Activated naive CD4-positive, alpha-beta T cell treated with anti-CD3 and anti-CD28 coated beads for 36 hours (primary cell): ENCODE data around the gene MAML3. TPM values are rescaled to one million over a fixed set of nuclear protein-coding genes. Genes with fewer than 3 reads are reported as not detected.

Source experiments
- CTCF ChIA-PET: fragments of 350-600 bp; sonication (Branson Sonifier 250); formaldehyde crosslinking; loops from one replicate; lab custom pipeline; 2021; ENCODE audit warnings: antibody characterized with exemption; lab: Charles Lee
- DNase-seq: peaks from one replicate; pipeline ENCODE4 v3.0.0-alpha.2; 2020
- H3K27ac Mint-ChIP-seq: one replicate; pipeline ENCODE4 v1.8.0; 2021; ENCODE audit warnings: mild to moderate bottlenecking, mixed read lengths
- H3K27me3 Mint-ChIP-seq: one replicate; pipeline ENCODE4 v1.8.0; 2021; ENCODE audit warnings: low read depth, mixed read lengths
- H3K36me3 Mint-ChIP-seq: one replicate; pipeline ENCODE4 v1.8.0; 2021; ENCODE audit warnings: low read depth, mixed read lengths
- H3K4me1 Mint-ChIP-seq: one replicate; pipeline ENCODE4 v1.8.0; 2021; ENCODE audit warnings: low read depth, mixed read lengths
- H3K4me3 Mint-ChIP-seq: one replicate; pipeline ENCODE4 v1.8.0; 2021; ENCODE audit warnings: mild to moderate bottlenecking, moderate library complexity, mixed read lengths
- H3K9me3 Mint-ChIP-seq: one replicate; pipeline ENCODE4 v1.8.0; 2021; ENCODE audit warnings: mixed read lengths
- intact Hi-C: fragments of 100-400 bp; cut with micrococcal nuclease; formaldehyde crosslinking; loops from one replicate; pipeline ENCODE4 v1.15.1; 2023
- total RNA-seq, 2 experiments: library from RNA; stranded (reverse); gene quantifications; one replicate each; pipeline ENCODE4 v1.2.3, GENCODE V29; 2021

MAML3 gene
- total RNA-seq, 2 experiments from 2014 or later, result 0.52 to 0.76 TPM

DNA sequence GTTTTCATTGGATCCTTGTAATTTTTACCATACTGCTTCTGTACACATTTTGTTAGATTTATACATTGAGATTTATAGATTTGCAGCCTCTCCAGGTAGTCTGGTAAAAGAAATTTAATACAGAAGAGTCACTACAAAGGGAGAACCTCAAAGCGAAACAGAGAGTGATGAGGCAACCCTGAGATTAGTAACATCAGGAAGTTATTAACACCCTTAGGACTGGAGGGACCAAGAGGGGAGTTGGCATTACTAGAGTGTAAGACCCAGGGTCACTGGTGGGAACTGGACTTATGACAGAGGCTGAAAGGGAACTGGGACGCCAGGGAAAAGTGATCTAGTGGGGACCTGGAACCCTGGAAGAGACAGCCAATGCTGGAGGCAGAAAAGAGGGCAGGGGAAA, 20.6 kb upstream of the MAML3 start:
- H3K27me3 Mint-ChIP-seq, result peaks cover 6% of the 10 kb centered on the region
- H3K9me3 Mint-ChIP-seq, result no peaks in the 10 kb centered on the region
- DNase-seq, result no peak
- intact Hi-C loops, result no loop called here
- H3K27ac Mint-ChIP-seq, result no peak overlapping the region
- peaks cover 5% of the 10 kb centered on the region for H3K4me1 Mint-ChIP-seq
- no peak overlapping the region for H3K4me3 Mint-ChIP-seq
- H3K36me3 Mint-ChIP-seq, result no peaks in the 10 kb centered on the region
- CTCF ChIA-PET, result no interaction called here

DNA sequence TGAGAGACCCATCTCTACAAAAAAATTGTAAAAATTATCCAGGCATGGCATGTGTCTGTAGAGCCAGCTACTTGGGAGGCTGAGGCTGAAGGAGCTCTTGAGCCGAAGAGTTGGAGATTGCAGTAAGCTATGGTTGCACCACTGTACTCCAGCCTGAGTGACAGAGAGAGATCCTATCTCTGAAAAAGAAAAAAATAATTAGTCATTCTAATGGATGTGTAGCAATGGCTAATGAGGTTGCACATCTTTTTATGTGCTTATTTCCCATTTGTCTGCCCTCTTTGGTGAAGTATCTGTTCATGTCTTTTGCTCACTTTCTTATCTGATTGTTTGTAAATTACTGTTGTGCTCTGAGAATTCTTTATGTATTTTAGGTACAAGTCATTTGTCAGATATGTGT, 19.0 kb upstream of the MAML3 start:
- Mint-ChIP-seq H3K4me1 (peaks cover 5% of the 10 kb centered on the region), H3K4me3 (no peak overlapping the region), H3K27me3 (peaks cover 6% of the 10 kb centered on the region), H3K27ac (no peak overlapping the region), H3K9me3 (no peaks in the 10 kb centered on the region), H3K36me3 (no peaks in the 10 kb centered on the region)
- CTCF ChIA-PET, result interaction anchor here (0.7 kb wide), 1 partner anchor 10 kb away, joined by 3 read pairs; no protein-coding TSS in a partner anchor
- intact Hi-C loops, result no loop called here
- DNase-seq, result no peak

- peaks cover 5% of the 10 kb centered on the region for H3K4me1 Mint-ChIP-seq
- no peak for DNase-seq
- peaks cover 4% of the 10 kb centered on the region for H3K27me3 Mint-ChIP-seq
- no peaks in the 10 kb centered on the region for H3K9me3 Mint-ChIP-seq
- CTCF ChIA-PET, result interaction anchor here (1.4 kb wide), 1 partner anchor 83 kb away, joined by 3 read pairs; no protein-coding TSS in a partner anchor
- H3K27ac Mint-ChIP-seq, result no peak overlapping the region
- no peaks in the 10 kb centered on the region for H3K36me3 Mint-ChIP-seq
- intact Hi-C loops, result no loop called here
- no peak overlapping the region for H3K4me3 Mint-ChIP-seq
Observed at GRCh38 chr4:140170299-140170698, 16.3 kb upstream of the MAML3 start.

DNA sequence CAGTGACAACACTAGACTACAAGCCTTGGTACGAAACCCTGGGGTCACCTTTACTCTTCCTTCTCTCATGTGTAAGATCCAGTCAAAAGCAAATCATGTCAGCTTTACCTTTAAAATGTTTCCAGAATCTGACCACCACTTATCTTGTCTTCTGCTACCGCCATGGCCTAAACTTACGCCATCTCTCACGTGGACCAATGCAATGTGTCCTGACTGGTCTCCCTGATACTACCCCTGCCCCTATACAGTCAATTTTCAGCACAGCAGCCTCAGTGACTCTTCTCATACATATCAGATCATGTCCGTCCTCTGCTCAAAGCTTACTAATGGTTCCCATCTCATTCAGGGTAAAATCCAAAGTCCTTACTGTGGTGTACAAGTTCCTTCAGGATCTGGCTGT, 15.0 kb upstream of the MAML3 start:
- CTCF ChIA-PET, result no interaction called here
- Mint-ChIP-seq H3K4me1 (no peaks in the 10 kb centered on the region), H3K27ac (no peak overlapping the region), H3K27me3 (peaks cover 3% of the 10 kb centered on the region), H3K36me3 (no peaks in the 10 kb centered on the region), H3K4me3 (no peak overlapping the region), H3K9me3 (no peaks in the 10 kb centered on the region)
- intact Hi-C loops, result no loop called here
- no peak for DNase-seq

DNA sequence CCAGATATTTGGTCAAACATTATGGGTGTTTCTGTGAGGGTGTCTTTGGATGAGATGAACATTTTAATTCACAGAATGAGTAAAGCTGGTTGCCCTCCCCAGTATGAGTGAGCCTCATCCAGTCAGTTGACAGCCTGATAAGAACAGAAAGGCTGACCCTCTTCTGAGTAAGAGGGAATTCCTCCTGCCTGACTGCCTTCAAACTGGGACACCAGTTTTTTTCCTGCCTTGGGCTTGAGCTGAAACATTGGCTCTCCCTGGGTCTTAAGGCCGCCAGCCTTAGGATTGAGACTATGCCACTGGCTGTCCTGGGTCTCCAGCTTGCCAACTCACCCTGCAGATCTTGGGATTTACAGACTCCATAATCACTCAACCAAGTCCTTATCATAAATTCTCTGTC, 14.5 kb upstream of the MAML3 start:
- H3K27ac Mint-ChIP-seq, result no peak overlapping the region
- H3K27me3 Mint-ChIP-seq, result peaks cover 3% of the 10 kb centered on the region
- intact Hi-C loops, result no loop called here
- CTCF ChIA-PET, result no interaction called here
- no peak overlapping the region for H3K4me3 Mint-ChIP-seq
- H3K9me3 Mint-ChIP-seq, result no peaks in the 10 kb centered on the region
- H3K4me1 Mint-ChIP-seq, result no peaks in the 10 kb centered on the region
- no peaks in the 10 kb centered on the region for H3K36me3 Mint-ChIP-seq
- DNase-seq, result no peak

GRCh38 chr4:140163029-140163810, 9.2 kb upstream of the MAML3 start:
- Mint-ChIP-seq H3K4me3 (no peak overlapping the region), H3K27ac (no peak overlapping the region), H3K27me3 (no peaks in the 10 kb centered on the region), H3K9me3 (peaks cover 2% of the 10 kb centered on the region), H3K4me1 (peaks cover 8% of the 10 kb centered on the region), H3K36me3 (no peaks in the 10 kb centered on the region)
- DNase-seq, result no peak
- CTCF ChIA-PET, result interaction anchor here (0.9 to 1.4 kb wide), 2 partner anchors 68 to 91 kb away, joined by 3 read pairs; no protein-coding TSS in a partner anchor
- intact Hi-C loops, result no loop called here

GRCh38 chr4:140162596-140162995, 8.6 kb upstream of the MAML3 start:
- CTCF ChIA-PET, result interaction anchor here (0.9 to 1.4 kb wide), 2 partner anchors 67 to 92 kb away, joined by 3 read pairs; no protein-coding TSS in a partner anchor
- peaks cover 2% of the 10 kb centered on the region for H3K9me3 Mint-ChIP-seq
- no peak overlapping the region for H3K4me3 Mint-ChIP-seq
- intact Hi-C loops, result no loop called here
- H3K36me3 Mint-ChIP-seq, result no peaks in the 10 kb centered on the region
- no peak for DNase-seq
- no peaks in the 10 kb centered on the region for H3K27me3 Mint-ChIP-seq
- peaks cover 13% of the 10 kb centered on the region for H3K4me1 Mint-ChIP-seq
- H3K27ac Mint-ChIP-seq, result no peak overlapping the region

- DNase-seq, result no peak
- Mint-ChIP-seq H3K27me3 (peaks cover 6% of the 10 kb centered on the region), H3K27ac (no peak overlapping the region), H3K4me1 (peaks cover 37% of the 10 kb centered on the region), H3K4me3 (no peak overlapping the region), H3K9me3 (peaks cover 2% of the 10 kb centered on the region), H3K36me3 (no peaks in the 10 kb centered on the region)
- intact Hi-C loops, result no loop called here
- CTCF ChIA-PET, result interaction anchor here (0.6 to 1.9 kb wide), 3 partner anchors 77 to 107 kb away, joined by 4 to 6 read pairs (median 5); no protein-coding TSS in a partner anchor
Observed at GRCh38 chr4:140158365-140159030, 4.5 kb upstream of the MAML3 start.

GRCh38 chr4:140157341-140157740, 3.4 kb upstream of the MAML3 start:
- intact Hi-C loops, result loop anchor here (2.0 kb wide), 2 partner anchors 211 to 601 kb away; partner anchors contain the start of gene SETD7
- CTCF ChIA-PET, result interaction anchor here (1.9 to 2.8 kb wide), 2 partner anchors 62 to 96 kb away, joined by 5 to 9 read pairs; no protein-coding TSS in a partner anchor
- Mint-ChIP-seq H3K4me3 (no peak overlapping the region), H3K9me3 (peaks cover 2% of the 10 kb centered on the region), H3K27me3 (peaks cover 6% of the 10 kb centered on the region), H3K36me3 (no peaks in the 10 kb centered on the region), H3K27ac (no peak overlapping the region), H3K4me1 (peaks cover 30% of the 10 kb centered on the region)
- peak; percentile 52 for DNase-seq

DNA sequence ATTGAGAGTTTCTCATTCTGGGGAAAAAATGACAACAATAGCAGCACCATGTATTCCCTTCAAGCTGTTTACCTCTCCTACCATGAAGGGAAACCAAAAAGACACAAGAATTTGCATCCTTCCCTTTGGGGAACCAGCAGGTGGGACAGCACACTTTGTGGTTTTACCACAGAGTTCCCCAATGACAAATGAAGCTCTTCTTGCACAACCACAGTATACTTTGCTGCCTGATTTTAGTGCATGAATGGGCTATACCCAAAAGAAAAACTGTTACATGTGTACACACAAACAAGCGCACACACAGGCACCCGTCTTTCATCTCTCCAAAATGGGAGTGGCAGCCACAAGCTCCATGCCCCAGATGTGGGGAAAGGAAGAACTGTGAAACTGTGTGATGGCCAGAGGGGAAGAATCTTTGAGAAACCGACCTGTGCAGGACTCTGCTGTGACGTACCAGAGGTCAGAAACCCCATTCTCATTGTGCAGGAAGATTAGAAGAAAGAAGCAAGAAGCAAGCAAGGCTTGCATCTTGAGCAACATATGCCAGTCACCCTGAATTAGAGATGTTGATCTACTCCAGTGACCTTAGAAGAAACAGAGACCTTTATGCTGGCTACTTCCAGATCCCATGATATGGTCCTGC, 2.7 kb upstream of the MAML3 start:
- peaks cover 29% of the 10 kb centered on the region for H3K4me1 Mint-ChIP-seq
- DNase-seq, result peak; percentile 75
- peak overlapping the region; percentile 71 for H3K27ac Mint-ChIP-seq
- H3K9me3 Mint-ChIP-seq, result no peaks in the 10 kb centered on the region
- H3K36me3 Mint-ChIP-seq, result no peaks in the 10 kb centered on the region
- peak overlapping the region; percentile 27 for H3K4me3 Mint-ChIP-seq
- CTCF ChIA-PET, result interaction anchor here (1.0 to 2.8 kb wide), 3 partner anchors 61 to 99 kb away, joined by 3 to 9 read pairs (median 3); no protein-coding TSS in a partner anchor
- peaks cover 6% of the 10 kb centered on the region for H3K27me3 Mint-ChIP-seq
- intact Hi-C loops, result loop anchor here (1.0 to 2.0 kb wide), 10 partner anchors 40 to 600 kb away; partner anchors contain the start of gene SETD7

DNA sequence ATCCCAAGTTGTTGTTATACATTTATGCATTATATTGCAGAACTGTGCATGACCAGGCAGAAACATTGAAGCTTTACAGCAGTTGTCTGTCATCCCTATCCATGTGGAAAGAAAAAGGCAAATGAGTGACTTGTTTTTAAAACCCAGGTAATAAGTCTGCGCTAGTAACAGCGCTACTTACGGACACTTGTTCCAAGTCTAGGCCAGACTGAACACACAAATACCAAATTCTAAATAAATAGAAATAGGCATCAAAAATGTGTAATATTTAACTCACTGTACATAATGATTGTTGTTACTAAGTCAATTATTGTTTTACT, 548 bp upstream of the MAML3 start:
- peak overlapping the region; percentile 82 for H3K4me3 Mint-ChIP-seq
- CTCF ChIA-PET, result interaction anchor here (2.8 kb wide), 1 partner anchor 59 kb away, joined by 9 read pairs; no protein-coding TSS in a partner anchor

GRCh38 chr4:140153419-140153717, 616 bp downstream of the MAML3 start:
- intact Hi-C loops, result loop anchor here (2.0 to 5.0 kb wide), 5 partner anchors 219 to 976 kb away; partner anchors contain the start of genes ELF2, ELMOD2, NAA15 and NDUFC1
- H3K4me1 Mint-ChIP-seq, result peaks cover 35% of the 10 kb centered on the region
- H3K4me3 Mint-ChIP-seq, result peak overlapping the region; percentile 82
- no peaks in the 10 kb centered on the region for H3K36me3 Mint-ChIP-seq
- CTCF ChIA-PET, result interaction anchor here (0.7 to 1.8 kb wide), 5 partner anchors 20 to 100 kb away, joined by 3 to 8 read pairs (median 4); no protein-coding TSS in a partner anchor
- H3K9me3 Mint-ChIP-seq, result no peaks in the 10 kb centered on the region
- DNase-seq, result no peak
- H3K27me3 Mint-ChIP-seq, result peaks cover 18% of the 10 kb centered on the region
- H3K27ac Mint-ChIP-seq, result no peak overlapping the region

More for the DNA sequence above, 548 bp upstream of the MAML3 start:
- Mint-ChIP-seq H3K9me3 (no peaks in the 10 kb centered on the region), H3K4me1 (peaks cover 35% of the 10 kb centered on the region), H3K27me3 (peaks cover 7% of the 10 kb centered on the region), H3K27ac (peak overlapping the region; percentile 5), H3K36me3 (no peaks in the 10 kb centered on the region)
- no peak for DNase-seq
- intact Hi-C loops, result loop anchor here (1.0 to 5.0 kb wide), 6 partner anchors 95 to 1140 kb away; partner anchors contain the start of genes ELF2, NAA15, NDUFC1 and NOCT
